Chondrocyte (in vitro differentiated cells): ENCODE results near the gene ADH7. TPM values are rescaled to one million over a fixed set of nuclear protein-coding genes. Genes with fewer than 3 reads are reported as not detected.

Source experiments
- DNase-seq: peaks from one replicate; pipeline ENCODE4 v3.0.0; 2021; ENCODE audit warnings: mixed read lengths, low spot score
- H3K27ac Mint-ChIP-seq: one replicate; pipeline ENCODE4 v1.8.0; 2021; ENCODE audit warnings: mild to moderate bottlenecking, moderate library complexity, mixed read lengths; ENCODE audit not compliant: unreplicated experiment
- H3K27me3 Mint-ChIP-seq: 2 replicates; pipeline ENCODE4 v1.8.0; 2021; ENCODE audit warnings: low read depth, mixed read lengths
- H3K36me3 Mint-ChIP-seq: 2 replicates; pipeline ENCODE4 v1.8.0; 2021; ENCODE audit warnings: low read depth, mixed read lengths
- H3K4me1 Mint-ChIP-seq: 2 replicates; pipeline ENCODE4 v1.8.0; 2021; ENCODE audit warnings: low read depth, mild to moderate bottlenecking, mixed read lengths
- H3K4me3 Mint-ChIP-seq: one replicate; pipeline ENCODE4 v1.8.0; 2021; ENCODE audit warnings: mild to moderate bottlenecking, moderate library complexity, mixed read lengths; ENCODE audit not compliant: unreplicated experiment
- H3K9me3 Mint-ChIP-seq: 2 replicates; pipeline ENCODE4 v1.8.0; 2021; ENCODE audit warnings: low read depth, mixed read lengths
- CTCF ChIP-seq: fragments of 200-600 bp; sonication (generic); IDR thresholded peaks from 2 replicates; pipeline ENCODE4 v1.5.0; 2021; ENCODE audit warnings: antibody characterized with exemption, mild to moderate bottlenecking, moderate library complexity
- total RNA-seq: library from RNA; stranded (reverse); gene quantifications from 3 replicates; pipeline ENCODE4 v1.2.1, GENCODE V29; 2021

Gene ADH7
- total RNA-seq, 1 donor from 2014 or later = not detected

GRCh38 chr4:99411041-99411440 is 24.1 kb downstream of the ADH7 start:
- no peak for DNase-seq
- H3K27me3 Mint-ChIP-seq = peaks cover 3% of the 10 kb centered on the region
- no peak overlapping the region for H3K4me3 Mint-ChIP-seq

GRCh38 chr4:99410075-99410474 is 25.1 kb downstream of the ADH7 start:
- H3K36me3 Mint-ChIP-seq = no peaks in the 10 kb centered on the region
- H3K27me3 Mint-ChIP-seq = peaks cover 3% of the 10 kb centered on the region
- no peak for DNase-seq
- peaks cover 7% of the 10 kb centered on the region for H3K4me1 Mint-ChIP-seq
- H3K27ac Mint-ChIP-seq = no peak overlapping the region
- no peak overlapping the region for H3K4me3 Mint-ChIP-seq
- TF ChIP-seq CTCF = no peak
- no peaks in the 10 kb centered on the region for H3K9me3 Mint-ChIP-seq

More at GRCh38 chr4:99411041-99411440, 24.1 kb downstream of the ADH7 start:
- Mint-ChIP-seq H3K36me3 (no peaks in the 10 kb centered on the region), H3K4me1 (no peaks in the 10 kb centered on the region), H3K27ac (no peak overlapping the region), H3K9me3 (no peaks in the 10 kb centered on the region)
- no peak for TF ChIP-seq CTCF

GRCh38 chr4:99408346-99408745 is 26.8 kb downstream of the ADH7 start:
- Mint-ChIP-seq H3K4me3 (no peak overlapping the region), H3K27me3 (peaks cover 3% of the 10 kb centered on the region), H3K36me3 (no peaks in the 10 kb centered on the region), H3K4me1 (peaks cover 24% of the 10 kb centered on the region), H3K27ac (no peak overlapping the region), H3K9me3 (no peaks in the 10 kb centered on the region)
- DNase-seq = no peak
- TF ChIP-seq CTCF = no peak

- Mint-ChIP-seq H3K9me3 (peaks cover 1% of the 10 kb centered on the region), H3K27ac (peak overlapping the region; percentile 94), H3K36me3 (no peaks in the 10 kb centered on the region), H3K4me1 (peaks cover 31% of the 10 kb centered on the region), H3K4me3 (no peak overlapping the region), H3K27me3 (peaks cover 3% of the 10 kb centered on the region)
- TF ChIP-seq CTCF = peak; percentile 96
- DNase-seq = no peak
Observed at GRCh38 chr4:99405433-99406115, 29.6 kb downstream of the ADH7 start.

GRCh38 chr4:99404595-99405287 is 30.4 kb downstream of the ADH7 start:
- TF ChIP-seq CTCF = no peak
- Mint-ChIP-seq H3K36me3 (no peaks in the 10 kb centered on the region), H3K4me3 (peak overlapping the region; percentile 3), H3K27me3 (peaks cover 3% of the 10 kb centered on the region), H3K4me1 (peaks cover 31% of the 10 kb centered on the region), H3K9me3 (peaks cover 6% of the 10 kb centered on the region), H3K27ac (peak overlapping the region; percentile 94)
- DNase-seq = no peak
